ENCODE data around the gene PLXNC1. TPM values are rescaled to one million over a fixed set of nuclear protein-coding genes. Genes with fewer than 3 reads are reported as not detected.

Gene PLXNC1
- total and polyA plus RNA-seq, 9 of the 15 experiments (the other 6 are each of a cell fraction or from before 2014, with no cell fraction given) = 0.08 to 0.87 (median 0.28) TPM

DNA sequence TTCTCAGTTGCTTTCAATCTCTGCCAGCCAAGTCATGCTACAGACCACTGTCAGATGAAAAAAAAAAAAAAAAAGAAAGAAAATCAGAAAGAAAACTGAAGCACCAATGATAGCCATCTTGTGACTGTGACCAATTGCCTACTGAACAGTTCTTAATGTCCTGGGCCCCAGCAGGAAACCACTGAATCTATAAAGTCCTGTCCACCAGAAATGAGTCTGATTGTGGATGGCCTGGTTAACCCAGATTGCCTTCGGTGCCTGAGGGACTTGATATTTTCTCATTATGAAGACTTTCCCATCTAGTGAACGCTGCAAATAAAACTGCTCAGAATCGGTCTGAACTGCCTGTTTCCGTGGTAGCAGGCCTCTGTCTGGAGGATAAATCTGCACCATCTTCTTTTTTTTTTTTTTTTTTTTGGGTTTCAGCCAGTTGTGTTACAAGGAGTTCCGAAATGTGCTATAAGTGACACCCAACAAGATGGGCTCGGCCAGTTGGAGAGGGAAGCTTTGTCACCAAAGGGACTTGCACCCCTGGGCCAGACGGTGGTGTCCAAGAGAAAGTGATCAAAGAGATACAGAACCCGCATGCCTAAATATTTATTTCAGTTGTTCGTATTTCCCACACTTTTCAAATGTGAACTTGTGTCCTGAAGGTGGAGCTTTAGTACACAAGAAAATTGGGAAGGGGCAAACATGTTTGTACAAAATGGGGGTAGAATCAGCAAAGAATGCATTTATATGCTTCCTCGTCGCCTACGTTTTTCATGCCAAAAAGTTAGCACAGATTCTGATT lies 3.0 kb upstream of the PLXNC1 start (continued):
- TF ChIP-seq E2F6 (IDR thresholded peaks at IDR 0.05; ENCODE audit: borderline replicate concordance in 1 of 2, extremely low read depth in 1 of 2, insufficient read depth in 1 of 2, insufficient read length in 1 of 2, low read depth in 1 of 2, low read length in 1 of 2, poor library complexity in 1 of 2, severe bottlenecking in 1 of 2) = peak in 1 of 2 experiments; percentile 14
- TF ChIP-seq, protein P1, sequence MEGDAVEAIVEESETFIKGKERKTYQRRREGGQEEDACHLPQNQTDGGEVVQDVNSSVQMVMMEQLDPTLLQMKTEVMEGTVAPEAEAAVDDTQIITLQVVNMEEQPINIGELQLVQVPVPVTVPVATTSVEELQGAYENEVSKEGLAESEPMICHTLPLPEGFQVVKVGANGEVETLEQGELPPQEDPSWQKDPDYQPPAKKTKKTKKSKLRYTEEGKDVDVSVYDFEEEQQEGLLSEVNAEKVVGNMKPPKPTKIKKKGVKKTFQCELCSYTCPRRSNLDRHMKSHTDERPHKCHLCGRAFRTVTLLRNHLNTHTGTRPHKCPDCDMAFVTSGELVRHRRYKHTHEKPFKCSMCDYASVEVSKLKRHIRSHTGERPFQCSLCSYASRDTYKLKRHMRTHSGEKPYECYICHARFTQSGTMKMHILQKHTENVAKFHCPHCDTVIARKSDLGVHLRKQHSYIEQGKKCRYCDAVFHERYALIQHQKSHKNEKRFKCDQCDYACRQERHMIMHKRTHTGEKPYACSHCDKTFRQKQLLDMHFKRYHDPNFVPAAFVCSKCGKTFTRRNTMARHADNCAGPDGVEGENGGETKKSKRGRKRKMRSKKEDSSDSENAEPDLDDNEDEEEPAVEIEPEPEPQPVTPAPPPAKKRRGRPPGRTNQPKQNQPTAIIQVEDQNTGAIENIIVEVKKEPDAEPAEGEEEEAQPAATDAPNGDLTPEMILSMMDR (IDR thresholded peaks at IDR 0.05 in 2 of 3, conservative IDR thresholded peaks at IDR 0.05 in 1 of 3; ENCODE audit: insufficient read depth in 2 of 3, low read depth in 1 of 3, low read length in 3 of 3) = peak; percentile 41 to 63 (median 45); a peak in 5 of 6 replicates
- 0 out of 2 replicates have a peak, but pooled peaks have one; percentile 9 for TF ChIP-seq TEAD4 (IDR thresholded peaks at IDR 0.05; ENCODE audit: low read length)
- no peak for TF ChIP-seq TEAD4 (CRISPR knock-in tag; IDR thresholded peaks at IDR 0.05; ENCODE audit: borderline replicate concordance)
- no peak for TF ChIP-seq ZNF668 (CRISPR knock-in tag; IDR thresholded peaks at IDR 0.05)
- TF ChIP-seq BRF1 (IDR thresholded peaks at IDR 0.05; ENCODE audit: borderline replicate concordance, extremely low read depth, insufficient read length) = no peak
- TF ChIP-seq, protein P2, sequence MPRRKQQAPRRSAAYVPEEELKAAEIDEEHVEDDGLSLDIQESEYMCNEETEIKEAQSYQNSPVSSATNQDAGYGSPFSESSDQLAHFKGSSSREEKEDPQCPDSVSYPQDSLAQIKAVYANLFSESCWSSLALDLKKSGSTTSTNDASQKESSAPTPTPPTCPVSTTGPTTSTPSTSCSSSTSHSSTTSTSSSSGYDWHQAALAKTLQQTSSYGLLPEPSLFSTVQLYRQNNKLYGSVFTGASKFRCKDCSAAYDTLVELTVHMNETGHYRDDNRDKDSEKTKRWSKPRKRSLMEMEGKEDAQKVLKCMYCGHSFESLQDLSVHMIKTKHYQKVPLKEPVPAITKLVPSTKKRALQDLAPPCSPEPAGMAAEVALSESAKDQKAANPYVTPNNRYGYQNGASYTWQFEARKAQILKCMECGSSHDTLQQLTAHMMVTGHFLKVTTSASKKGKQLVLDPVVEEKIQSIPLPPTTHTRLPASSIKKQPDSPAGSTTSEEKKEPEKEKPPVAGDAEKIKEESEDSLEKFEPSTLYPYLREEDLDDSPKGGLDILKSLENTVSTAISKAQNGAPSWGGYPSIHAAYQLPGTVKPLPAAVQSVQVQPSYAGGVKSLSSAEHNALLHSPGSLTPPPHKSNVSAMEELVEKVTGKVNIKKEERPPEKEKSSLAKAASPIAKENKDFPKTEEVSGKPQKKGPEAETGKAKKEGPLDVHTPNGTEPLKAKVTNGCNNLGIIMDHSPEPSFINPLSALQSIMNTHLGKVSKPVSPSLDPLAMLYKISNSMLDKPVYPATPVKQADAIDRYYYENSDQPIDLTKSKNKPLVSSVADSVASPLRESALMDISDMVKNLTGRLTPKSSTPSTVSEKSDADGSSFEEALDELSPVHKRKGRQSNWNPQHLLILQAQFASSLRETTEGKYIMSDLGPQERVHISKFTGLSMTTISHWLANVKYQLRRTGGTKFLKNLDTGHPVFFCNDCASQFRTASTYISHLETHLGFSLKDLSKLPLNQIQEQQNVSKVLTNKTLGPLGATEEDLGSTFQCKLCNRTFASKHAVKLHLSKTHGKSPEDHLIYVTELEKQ (CRISPR knock-in tag; IDR thresholded peaks at IDR 0.05) = no peak
- peak; percentile 60 to 83 for TF ChIP-seq RAD21 (CRISPR knock-in tag; conservative IDR thresholded peaks at IDR 0.05 in 1 of 2, IDR thresholded peaks at IDR 0.05 in 1 of 2)
- TF ChIP-seq GATA2 (CRISPR knock-in tag; IDR thresholded peaks at IDR 0.05) = peak; percentile 68
- no peak for TF ChIP-seq TCF15 (CRISPR knock-in tag; IDR thresholded peaks at IDR 0.05)
- TF ChIP-seq ZNF507 (tag; conservative IDR thresholded peaks at IDR 0.05) = no peak
- 0 out of 2 replicates have a peak, but pooled peaks have one; percentile 31 for TF ChIP-seq DEAF1 (CRISPR knock-in tag; IDR thresholded peaks at IDR 0.05)
- TF ChIP-seq BCL6 (CRISPR knock-in tag; IDR thresholded peaks at IDR 0.05) = no peak

Measured in K562 (cell line).